ENCODE data around the gene ZNF225.
"Not testable (repeated sequence)": the region's sequence is repeated elsewhere in the genome, so short reads cannot be mapped to it uniquely, and the experiment has no call there.

ZNF225 gene

GRCh38 chr19:44113138-44113783 is at the start of gene ZNF225:
Gene ZNF225 (plus strand): TSS chr19:44113399. CDS start chr19:44115828, 2,429 bp downstream.
- DNase-seq, result peak; percentile 77

- no peak for DNase-seq
Observed at GRCh38 chr19:44066305-44066704, 46.9 kb upstream of the ZNF225 start.

- DNase-seq, result no peak
Observed at GRCh38 chr19:44069415-44069814, 43.8 kb upstream of the ZNF225 start.

- peak; percentile 78 for DNase-seq
Observed at GRCh38 chr19:44071824-44072542, 41.2 kb upstream of the ZNF225 start, which contains the start of gene ZNF284. Gene ZNF284 (plus strand): TSS chr19:44072159. CDS start chr19:44076390, 4,231 bp downstream.

GRCh38 chr19:44072543-44073401 is 40.4 kb upstream of the ZNF225 start:
- DNase-seq, result no peak

GRCh38 chr19:44076325-44076724 is 36.9 kb upstream of the ZNF225 start:
- no peak for DNase-seq

GRCh38 chr19:44092108-44092507 is 21.1 kb upstream of the ZNF225 start:
- no peak for DNase-seq

- peak; percentile 77 for DNase-seq
Observed at GRCh38 chr19:44093931-44094765, 19.1 kb upstream of the ZNF225 start, which contains the start of gene ZNF224. Gene ZNF224 (plus strand): TSS chr19:44094361. CDS start chr19:44097874, 3,513 bp downstream.

- DNase-seq, result no peak
Observed at GRCh38 chr19:44107751-44108150, 5.4 kb upstream of the ZNF225 start.

GRCh38 chr19:44109458-44109857 is 3.7 kb upstream of the ZNF225 start:
- DNase-seq, result no peak

GRCh38 chr19:44111910-44112463 is 1.2 kb upstream of the ZNF225 start:
- DNase-seq, result no peak

GRCh38 chr19:44112802-44113137 is 429 bp upstream of the ZNF225 start:
- no peak for DNase-seq

GRCh38 chr19:44113784-44114390 is 688 bp downstream of the ZNF225 start:
- no peak for DNase-seq

GRCh38 chr19:44121162-44121561 is 8.0 kb downstream of the ZNF225 start:
- DNase-seq, result not testable (repeated sequence)

- DNase-seq, result no peak
Observed at GRCh38 chr19:44131955-44132354, 18.8 kb downstream of the ZNF225 start.

- peak; percentile 70 for DNase-seq
Observed at GRCh38 chr19:44141191-44142058, 28.2 kb downstream of the ZNF225 start, which contains the start of gene ZNF234. Gene ZNF234 (plus strand): TSS chr19:44141554. CDS start chr19:44144633, 3,079 bp downstream.

- DNase-seq, result no peak
Observed at GRCh38 chr19:44142059-44142433, 28.8 kb downstream of the ZNF225 start.

GRCh38 chr19:44149776-44150175 is 36.6 kb downstream of the ZNF225 start:
- DNase-seq, result no peak

GRCh38 chr19:44151491-44151890 is 38.3 kb downstream of the ZNF225 start:
- no peak for DNase-seq

GRCh38 chr19:44156475-44156874 is 43.3 kb downstream of the ZNF225 start:
- DNase-seq, result no peak

GRCh38 chr19:44163789-44164188 is 50.6 kb downstream of the ZNF225 start:
- no peak for DNase-seq
